Upper lobe of right lung (tissue), 1 donor: ENCODE results near the gene SORL1. TPM values are rescaled to one million over a fixed set of nuclear protein-coding genes. Genes with fewer than 3 reads are reported as not detected.
A peak's percentile ranks its signal among the peaks of the same experiment; 100 is the strongest.

Experiments used
- ATAC-seq: fragments of 200-7000 bp; cut with Tn5 transposase; one replicate; pipeline ENCODE4 v1.9.1; 2020; ENCODE audit warnings: mild to moderate bottlenecking, moderate library complexity
- DNase-seq: peaks from one replicate; pipeline ENCODE4 v3.0.0-alpha.2; 2020
- H3K27ac ChIP-seq: fragments of 200-600 bp; one replicate; pipeline ENCODE4 v1.8.0; 2022
- H3K27me3 ChIP-seq: fragments of 200-600 bp; one replicate; pipeline ENCODE4 v1.8.0; 2022; ENCODE audit warnings: mild to moderate bottlenecking
- H3K36me3 ChIP-seq: fragments of 200-600 bp; one replicate; pipeline ENCODE4 v1.8.0; 2022
- H3K4me1 ChIP-seq: fragments of 200-600 bp; one replicate; pipeline ENCODE4 v1.8.0; 2022
- H3K4me3 ChIP-seq: fragments of 200-600 bp; one replicate; pipeline ENCODE4 v1.8.0; 2022; ENCODE audit warnings: mild to moderate bottlenecking
- H3K9me3 ChIP-seq: fragments of 200-600 bp; one replicate; pipeline ENCODE4 v1.8.0; 2022
- CTCF ChIP-seq: fragments of 200-600 bp; IDR thresholded peaks from one replicate; pipeline ENCODE4 v1.8.0; 2022; ENCODE audit warnings: antibody characterized with exemption
- intact Hi-C: fragments of 100-400 bp; cut with DNase I; formaldehyde crosslinking; loops from one replicate; pipeline ENCODE4 v1.11.0; 2022
- total RNA-seq: library from RNA; stranded (reverse); fragmentation: NEBNext Ultra II Directional; extraction: Animal tissue kit (Norgen Biotek cat#: 25700); gene quantifications from one replicate; pipeline ENCODE4 v1.2.1, GENCODE V29; 2021
- donor health status: DM: no; HTN: yes; CAD: no; lungs with severe emphysema.

Gene SORL1
- total RNA-seq, 1 donor from 2014 or later, result 48.3 TPM

GRCh38 chr11:121577106-121577848, 125.2 kb downstream of the SORL1 start:
- Histone ChIP-seq H3K9me3 (no peaks in the 10 kb centered on the region), H3K4me3 (no peak overlapping the region), H3K27me3 (no peaks in the 10 kb centered on the region), H3K27ac (no peak overlapping the region), H3K4me1 (peaks cover 33% of the 10 kb centered on the region), H3K36me3 (no peaks in the 10 kb centered on the region)
- DNase-seq (no peak), ATAC-seq (no peak)
- intact Hi-C loops, result no loop called here
- TF ChIP-seq CTCF, result no peak

- no peak for TF ChIP-seq CTCF
- Histone ChIP-seq H3K27me3 (no peaks in the 10 kb centered on the region), H3K36me3 (no peaks in the 10 kb centered on the region), H3K9me3 (no peaks in the 10 kb centered on the region), H3K27ac (no peak overlapping the region), H3K4me3 (no peak overlapping the region), H3K4me1 (peaks cover 26% of the 10 kb centered on the region)
- intact Hi-C loops, result no loop called here
- DNase-seq, result no peak
- ATAC-seq, result peak; percentile 19
Observed at GRCh38 chr11:121578251-121578976, 126.3 kb downstream of the SORL1 start.

- TF ChIP-seq CTCF, result no peak
- no peaks in the 10 kb centered on the region for H3K27me3 ChIP-seq
- DNase-seq (no peak), ATAC-seq (no peak)
- no peak overlapping the region for H3K27ac ChIP-seq
- no peaks in the 10 kb centered on the region for H3K36me3 ChIP-seq
- H3K9me3 ChIP-seq, result no peaks in the 10 kb centered on the region
- no peak overlapping the region for H3K4me3 ChIP-seq
- intact Hi-C loops, result no loop called here
- H3K4me1 ChIP-seq, result peaks cover 26% of the 10 kb centered on the region
Observed at GRCh38 chr11:121580154-121580553, 128.0 kb downstream of the SORL1 start.

- H3K4me3 ChIP-seq, result no peak overlapping the region
- H3K27ac ChIP-seq, result no peak overlapping the region
- H3K9me3 ChIP-seq, result no peaks in the 10 kb centered on the region
- no peak for TF ChIP-seq CTCF
- no peaks in the 10 kb centered on the region for H3K27me3 ChIP-seq
- peaks cover 19% of the 10 kb centered on the region for H3K4me1 ChIP-seq
- H3K36me3 ChIP-seq, result no peaks in the 10 kb centered on the region
- intact Hi-C loops, result no loop called here
- ATAC-seq, result no peak
- DNase-seq, result no peak
Observed at GRCh38 chr11:121581607-121582006, 129.5 kb downstream of the SORL1 start.

GRCh38 chr11:121582296-121582695, 130.2 kb downstream of the SORL1 start:
- ATAC-seq, result no peak
- DNase-seq, result no peak

More at GRCh38 chr11:121582296-121582695, 130.2 kb downstream of the SORL1 start:
- Histone ChIP-seq H3K9me3 (no peaks in the 10 kb centered on the region), H3K36me3 (no peaks in the 10 kb centered on the region), H3K27ac (peak overlapping the region; percentile 17), H3K4me1 (peaks cover 12% of the 10 kb centered on the region), H3K27me3 (no peaks in the 10 kb centered on the region), H3K4me3 (no peak overlapping the region)
- intact Hi-C loops, result no loop called here
- TF ChIP-seq CTCF, result no peak
